ENCODE measurements around the gene B4GALNT2.
"Not testable (repeated sequence)": the region's sequence is repeated elsewhere in the genome, so short reads cannot be mapped to it uniquely, and the experiment has no call there.

The B4GALNT2 gene

DNA sequence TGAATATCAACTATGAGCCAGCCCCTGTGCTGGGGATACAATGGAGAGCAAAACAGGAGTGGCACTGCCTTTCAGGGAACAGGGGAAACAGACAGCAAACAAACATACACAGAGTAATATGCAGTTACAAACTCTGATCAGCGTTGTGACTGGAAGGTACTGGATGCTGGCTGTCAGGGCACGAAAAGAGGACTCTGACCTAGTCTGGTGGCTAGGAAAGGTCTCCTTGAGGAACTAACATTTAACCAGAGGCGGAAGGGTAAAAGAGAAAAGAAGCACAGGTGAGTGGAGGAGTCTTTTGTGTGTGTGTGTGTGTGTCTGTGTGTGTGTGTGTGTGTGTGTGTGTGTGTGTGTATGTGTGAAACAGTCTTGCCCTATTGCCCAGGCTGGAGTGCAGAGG, 12.4 kb upstream of the B4GALNT2 start:
- no peak for DNase-seq (ENCODE audit: low read depth in 2 of 2, low spot score in 1 of 2)

GRCh38 chr17:49121696-49122292, 10.8 kb upstream of the B4GALNT2 start:
- no peak for DNase-seq (ENCODE audit: low read depth in 2 of 2, low spot score in 1 of 2)

DNA sequence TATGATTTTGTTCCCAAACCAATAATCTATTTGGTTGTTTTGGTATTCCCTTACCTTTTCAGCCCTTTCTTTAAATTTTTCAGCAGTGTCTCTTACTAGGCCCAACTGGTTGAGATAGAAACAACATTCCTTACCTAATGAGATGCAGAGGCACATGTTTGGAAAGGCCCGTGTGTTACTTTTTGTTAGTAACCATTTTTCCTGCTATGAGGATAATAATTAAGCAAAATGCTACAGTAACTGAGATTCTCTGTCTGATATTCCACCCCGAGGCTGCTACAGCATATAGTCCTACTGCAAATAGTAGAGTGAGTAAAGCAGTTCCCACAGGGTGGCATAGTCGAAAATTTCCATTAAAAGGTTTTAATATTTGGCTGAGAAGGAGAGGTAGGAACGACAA, 10.0 kb upstream of the B4GALNT2 start:
- DNase-seq (ENCODE audit: low read depth in 2 of 2, low spot score in 1 of 2) = no peak

DNA sequence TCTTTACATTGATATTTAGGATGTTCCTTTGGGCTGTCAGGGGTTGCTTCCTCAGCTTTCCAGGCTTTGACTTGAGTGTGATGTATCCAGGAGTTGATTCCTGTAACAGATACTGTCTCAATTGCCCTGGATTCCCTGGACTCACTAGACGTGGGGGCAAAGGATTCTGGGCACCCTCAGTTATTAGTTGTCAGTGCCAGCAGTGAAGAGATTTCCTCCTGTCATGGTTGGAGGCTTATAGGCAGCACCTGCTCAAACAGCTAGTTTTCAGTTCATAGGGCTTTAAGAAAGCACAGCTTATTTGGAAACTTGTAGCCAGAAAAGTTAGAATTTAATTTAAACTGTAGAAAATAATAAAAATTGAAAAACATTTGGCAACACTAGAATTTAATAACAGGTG, 9.5 kb upstream of the B4GALNT2 start:
- DNase-seq (ENCODE audit: low read depth in 2 of 2, low spot score in 1 of 2) = no peak

DNA sequence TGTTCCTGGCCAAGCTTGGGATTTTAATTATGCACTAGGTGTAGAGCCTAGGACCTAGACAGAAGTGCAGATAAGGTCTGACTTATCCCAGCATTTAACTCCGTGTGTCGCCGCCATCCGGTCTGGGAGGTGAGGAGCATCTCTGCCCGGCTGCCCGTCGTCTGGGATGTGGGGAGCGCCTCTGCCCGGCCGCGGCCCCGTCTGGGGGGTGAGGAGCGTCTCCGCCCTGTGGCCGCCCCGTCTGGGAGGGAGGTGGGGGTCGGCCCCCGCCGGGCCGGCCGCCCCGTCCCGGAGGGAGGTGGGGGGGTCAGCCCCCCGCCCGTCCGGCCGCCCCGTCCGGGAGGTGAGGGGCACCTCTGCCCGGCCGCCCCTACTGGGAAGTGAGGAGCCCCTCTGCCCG, 7.1 kb upstream of the B4GALNT2 start:
- DNase-seq (ENCODE audit: low read depth in 2 of 2, low spot score in 1 of 2) = no peak

GRCh38 chr17:49126183-49126859, 6.2 kb upstream of the B4GALNT2 start:
- not testable (repeated sequence) for DNase-seq (ENCODE audit: low read depth in 2 of 2, low spot score in 1 of 2)

GRCh38 chr17:49129359-49129950, 3.1 kb upstream of the B4GALNT2 start:
- DNase-seq (ENCODE audit: low read depth in 2 of 2, low spot score in 1 of 2) = not testable (repeated sequence)

- DNase-seq (ENCODE audit: low read depth in 2 of 2, low spot score in 1 of 2) = no peak
These were observed 1.7 kb upstream of the B4GALNT2 start for GRCh38 chr17:49130891-49131290.

DNA sequence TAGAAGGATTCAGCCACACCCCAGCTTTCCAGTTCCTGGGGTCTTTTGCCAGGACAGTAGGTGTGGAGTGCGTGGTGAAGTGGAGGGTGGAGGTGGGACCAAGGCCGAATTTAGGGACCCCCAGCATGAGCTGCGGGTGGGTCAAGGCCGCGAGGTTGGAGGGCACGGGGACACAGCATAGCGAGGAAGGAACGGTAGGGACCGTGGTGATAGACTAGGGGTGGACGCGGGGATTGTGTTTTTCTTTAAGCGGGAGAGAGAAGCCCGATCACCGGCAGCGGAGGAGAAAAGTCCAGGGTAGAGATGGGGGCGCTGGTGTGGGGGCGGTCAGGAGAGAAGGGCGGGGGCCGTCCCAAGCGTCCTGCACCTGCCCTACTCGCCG, 261 bp upstream of the B4GALNT2 start:
- DNase-seq (ENCODE audit: low read depth in 2 of 2, low spot score in 1 of 2) = no peak

- no peak for DNase-seq (ENCODE audit: low read depth in 2 of 2, low spot score in 1 of 2)
These were observed 3.8 kb downstream of the B4GALNT2 start for GRCh38 chr17:49136335-49136734.

DNA sequence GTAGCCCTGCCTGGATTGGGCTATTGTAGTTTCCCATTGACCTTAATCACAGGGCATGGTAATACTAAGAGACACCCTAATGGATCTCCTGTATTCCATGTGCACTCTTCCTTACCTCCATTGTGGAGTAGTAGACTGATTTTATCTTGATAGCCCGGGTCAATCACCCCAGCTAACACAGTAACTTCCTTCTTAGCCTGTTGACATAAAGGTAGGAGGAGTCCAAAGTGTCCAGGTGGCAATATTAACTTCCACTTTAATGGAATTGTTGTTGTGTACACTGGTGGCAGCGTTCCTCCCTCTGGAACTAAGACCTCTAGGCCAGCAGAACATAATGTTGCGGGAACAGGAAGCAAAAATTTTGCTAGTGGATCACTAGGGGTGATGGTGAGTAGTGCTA, 13.1 kb downstream of the B4GALNT2 start:
- DNase-seq (ENCODE audit: low read depth in 2 of 2, low spot score in 1 of 2) = not testable (repeated sequence)

DNA sequence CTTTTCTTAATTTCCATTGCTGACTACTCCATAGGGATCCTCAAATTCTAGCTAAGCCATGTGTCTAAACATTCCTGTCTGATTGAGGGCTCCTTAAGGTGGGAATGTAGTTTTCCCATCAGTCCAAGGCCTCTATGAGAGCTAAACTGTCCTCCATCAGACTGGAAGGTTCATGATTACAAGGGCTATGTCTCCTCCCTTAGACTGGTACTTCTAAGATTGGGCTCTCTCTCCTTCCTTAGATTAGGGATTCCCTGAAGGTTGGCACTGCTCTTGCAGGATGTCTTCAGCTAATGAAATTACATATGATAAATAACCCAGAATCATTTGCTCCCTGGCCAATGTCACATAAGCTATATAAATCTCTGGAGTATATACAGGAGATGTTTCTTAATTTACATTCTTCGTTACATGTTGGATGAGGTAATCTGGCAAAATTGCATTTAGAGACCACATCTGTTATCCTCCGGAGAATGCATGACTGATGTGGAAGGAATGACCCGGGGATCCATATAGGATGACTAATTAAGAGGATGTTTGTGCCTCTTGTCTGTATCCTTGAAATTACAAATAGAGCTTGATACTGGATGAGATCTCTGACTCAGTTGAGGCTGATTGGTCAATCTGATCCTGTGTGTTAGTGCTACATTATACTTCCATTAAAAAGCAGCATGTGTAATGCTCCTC, 14.2 kb downstream of the B4GALNT2 start:
- no peak for DNase-seq (ENCODE audit: low read depth in 2 of 2, low spot score in 1 of 2)

DNA sequence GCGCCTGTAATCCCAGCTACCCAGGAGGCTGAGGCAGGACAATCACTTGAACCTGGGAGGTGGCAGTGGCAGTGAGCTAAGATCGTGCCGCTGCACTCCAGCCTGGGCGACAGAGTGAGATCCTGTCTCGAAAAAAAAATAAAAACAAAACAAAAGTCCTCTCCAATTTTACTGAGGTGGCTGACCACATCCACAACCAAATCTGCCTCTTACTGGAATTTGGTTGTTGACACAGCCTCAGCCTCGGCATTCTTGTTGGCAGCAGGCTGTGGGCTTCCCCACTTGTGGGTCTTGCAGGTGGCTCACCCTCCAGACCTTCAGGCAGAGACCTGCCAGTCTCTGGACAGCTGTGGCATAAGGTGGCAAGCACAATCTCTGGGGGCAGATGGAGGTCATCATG, 15.6 kb downstream of the B4GALNT2 start:
- no peak for DNase-seq (ENCODE audit: low read depth in 2 of 2, low spot score in 1 of 2)

GRCh38 chr17:49151996-49152395, 19.4 kb downstream of the B4GALNT2 start:
- no peak for DNase-seq (ENCODE audit: low read depth in 2 of 2, low spot score in 1 of 2)

DNA sequence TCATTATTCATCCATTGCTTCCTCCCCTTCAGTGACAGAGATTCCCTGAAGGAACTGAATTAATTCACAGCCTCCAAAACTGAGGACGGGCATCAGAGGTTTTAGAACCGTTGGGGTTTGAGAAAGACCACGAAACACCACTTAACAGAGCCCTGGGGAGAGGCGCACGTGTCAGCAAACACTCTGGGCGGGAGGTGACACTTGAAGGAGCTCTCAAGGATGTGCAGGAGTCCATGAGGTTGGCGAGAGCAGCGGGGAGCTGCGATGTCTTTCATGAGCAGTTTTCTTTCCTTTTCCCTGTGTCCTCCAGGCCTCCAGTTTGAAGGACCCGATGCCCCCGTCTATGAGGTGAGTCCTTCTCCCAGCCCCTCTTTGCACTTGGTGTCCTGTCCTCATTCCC, 23.7 kb downstream of the B4GALNT2 start:
- DNase-seq (ENCODE audit: low read depth in 2 of 2, low spot score in 1 of 2) = no peak

GRCh38 chr17:49157784-49158183, 25.2 kb downstream of the B4GALNT2 start:
- DNase-seq (ENCODE audit: low read depth in 2 of 2, low spot score in 1 of 2) = no peak

- no peak for DNase-seq (ENCODE audit: low read depth in 2 of 2, low spot score in 1 of 2)
These were observed 30.3 kb downstream of the B4GALNT2 start for GRCh38 chr17:49162866-49163265.

- no peak for DNase-seq (ENCODE audit: low read depth in 2 of 2, low spot score in 1 of 2)
These were observed 32.6 kb downstream of the B4GALNT2 start for GRCh38 chr17:49165143-49165542.

DNA sequence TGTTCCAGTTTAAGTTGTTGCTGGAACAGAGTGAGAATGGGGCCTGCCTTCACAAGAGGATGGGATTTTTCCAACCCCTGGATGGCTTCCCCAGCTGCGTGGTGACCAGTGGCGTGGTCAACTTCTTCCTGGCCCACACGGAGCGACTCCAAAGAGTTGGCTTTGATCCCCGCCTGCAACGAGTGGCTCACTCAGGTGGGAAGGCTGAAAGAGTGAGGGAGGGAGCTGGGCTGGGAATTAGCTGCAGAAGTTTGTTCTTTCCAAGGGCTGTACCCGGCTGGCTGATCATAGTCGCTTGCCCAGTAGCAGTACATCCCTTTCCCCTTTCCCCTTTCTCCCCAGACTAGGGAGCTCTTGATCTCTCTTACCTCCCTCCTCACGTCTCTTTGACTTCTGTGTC, 36.1 kb downstream of the B4GALNT2 start:
- no peak for DNase-seq (ENCODE audit: low read depth in 2 of 2, low spot score in 1 of 2)

DNA sequence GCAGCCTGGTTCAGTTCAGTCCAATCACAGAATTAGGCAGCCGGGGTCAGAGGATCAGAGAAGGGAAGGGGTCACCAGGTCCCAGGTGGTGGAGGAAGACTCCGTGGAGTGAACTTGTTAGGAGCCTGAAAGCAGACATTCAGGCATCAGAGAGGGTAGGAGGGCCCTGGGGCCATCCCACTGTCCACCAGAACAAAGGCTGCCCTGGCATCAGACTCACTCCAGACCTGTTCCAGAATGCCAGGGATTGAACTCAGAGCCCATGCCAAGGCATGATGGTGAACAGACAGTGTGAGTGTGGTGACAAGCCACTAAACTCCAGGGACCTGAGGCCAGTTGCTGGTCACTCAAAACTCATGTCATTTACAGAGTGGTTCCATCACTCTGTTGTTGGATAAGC, 37.6 kb downstream of the B4GALNT2 start:
- DNase-seq (ENCODE audit: low read depth in 2 of 2, low spot score in 1 of 2) = no peak

DNA sequence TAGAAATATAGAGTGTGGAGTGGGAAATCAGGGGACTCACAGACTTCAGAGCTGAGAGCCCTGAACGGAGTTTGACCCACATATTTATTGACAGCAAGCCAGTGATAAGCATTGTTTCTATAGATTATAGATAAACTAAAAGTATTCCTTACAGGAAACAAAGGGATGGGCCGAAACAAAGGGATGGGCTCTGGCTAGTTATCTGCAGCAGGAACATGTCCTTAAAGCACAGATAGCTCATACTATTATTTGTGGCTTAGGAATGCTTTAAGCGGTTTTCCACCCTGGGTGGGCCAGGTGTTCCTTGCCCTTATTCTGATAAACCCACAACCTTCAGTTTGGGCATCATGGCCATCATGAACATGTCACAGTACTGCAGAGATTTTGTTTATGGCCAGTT, 38.1 kb downstream of the B4GALNT2 start:
- DNase-seq (ENCODE audit: low read depth in 2 of 2, low spot score in 1 of 2) = not testable (repeated sequence)

- not testable (repeated sequence) for DNase-seq (ENCODE audit: low read depth in 2 of 2, low spot score in 1 of 2)
These were observed 43.4 kb downstream of the B4GALNT2 start for GRCh38 chr17:49175978-49176377.

Data from stimulated activated CD8-positive, alpha-beta memory T cell treated with anti-CD3 and anti-CD28 coated beads, Interleukin-4, amount 100 ng/mL, for 4 hours (primary cell).